GM21737 (cell line): ENCODE measurements around the gene ZNF540.
"Not testable (repeated sequence)": the region's sequence is repeated elsewhere in the genome, so short reads cannot be mapped to it uniquely, and the experiment has no call there.

ENCODE experiments used
- ATAC-seq: cut with Tn5 transposase; IDR thresholded peaks from one replicate; pipeline ENCODE4 v1.9.1; 2021; ENCODE audit warnings: mild to moderate bottlenecking, moderate library complexity; ENCODE audit not compliant: unreplicated experiment

The ZNF540 gene

GRCh38 chr19:37594304-37594981 is at the start of gene ZNF540, which contains the start of gene ZNF571:
Gene ZNF540, plus strand, starts transcription at chr19:37594876. Its CDS starts 3,572 bp downstream, at chr19:37598448.
Gene ZNF571, minus strand, starts transcription at chr19:37594792. Its CDS starts 8,116 bp downstream, at chr19:37586676.
- ATAC-seq: peak; percentile 94

DNA sequence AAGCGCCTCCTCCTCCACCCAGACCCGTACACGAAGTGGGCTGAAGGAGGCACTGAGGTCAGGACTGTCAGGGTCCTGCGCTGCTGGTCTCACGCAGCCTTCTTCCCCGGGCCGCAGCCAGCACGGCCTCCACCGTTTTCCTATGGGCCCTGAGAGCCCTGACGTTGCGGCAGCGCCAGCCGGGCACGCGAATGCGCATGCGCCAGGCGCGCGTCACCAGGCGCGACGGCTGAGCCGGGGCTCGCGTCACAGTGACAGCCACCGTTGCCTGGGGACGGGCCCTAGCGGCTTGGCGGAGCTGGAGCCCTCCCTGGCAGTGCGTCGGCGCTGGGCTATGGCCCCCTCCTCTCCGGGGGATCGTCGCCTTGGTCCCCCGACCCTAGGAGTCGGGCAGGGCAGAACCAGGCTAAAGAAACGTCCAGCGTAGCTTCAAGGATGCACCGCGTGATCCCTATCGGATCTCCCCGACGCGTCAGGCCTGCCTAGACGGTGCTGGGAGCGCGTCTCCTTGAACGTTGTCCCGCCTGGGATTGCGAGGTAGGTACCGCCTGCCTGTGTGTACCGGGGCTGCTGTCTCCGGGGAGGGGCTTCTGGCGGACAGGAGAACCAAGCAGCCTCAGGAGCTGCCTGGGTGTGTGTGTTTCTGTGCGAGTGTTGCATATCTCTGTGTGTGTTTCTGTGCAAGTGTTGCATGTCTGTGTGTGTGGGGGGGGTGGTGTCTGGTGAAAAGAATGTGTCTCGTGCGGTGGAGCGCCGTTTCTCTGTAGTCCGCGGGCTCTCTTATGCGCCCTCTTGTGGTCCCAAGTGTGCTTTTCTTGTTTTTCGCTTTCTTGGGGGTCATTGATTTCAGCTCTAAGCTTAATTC is 43.3 kb upstream of the ZNF540 start:
- ATAC-seq: no peak

GRCh38 chr19:37563518-37563917 is 31.2 kb upstream of the ZNF540 start:
- ATAC-seq: no peak

DNA sequence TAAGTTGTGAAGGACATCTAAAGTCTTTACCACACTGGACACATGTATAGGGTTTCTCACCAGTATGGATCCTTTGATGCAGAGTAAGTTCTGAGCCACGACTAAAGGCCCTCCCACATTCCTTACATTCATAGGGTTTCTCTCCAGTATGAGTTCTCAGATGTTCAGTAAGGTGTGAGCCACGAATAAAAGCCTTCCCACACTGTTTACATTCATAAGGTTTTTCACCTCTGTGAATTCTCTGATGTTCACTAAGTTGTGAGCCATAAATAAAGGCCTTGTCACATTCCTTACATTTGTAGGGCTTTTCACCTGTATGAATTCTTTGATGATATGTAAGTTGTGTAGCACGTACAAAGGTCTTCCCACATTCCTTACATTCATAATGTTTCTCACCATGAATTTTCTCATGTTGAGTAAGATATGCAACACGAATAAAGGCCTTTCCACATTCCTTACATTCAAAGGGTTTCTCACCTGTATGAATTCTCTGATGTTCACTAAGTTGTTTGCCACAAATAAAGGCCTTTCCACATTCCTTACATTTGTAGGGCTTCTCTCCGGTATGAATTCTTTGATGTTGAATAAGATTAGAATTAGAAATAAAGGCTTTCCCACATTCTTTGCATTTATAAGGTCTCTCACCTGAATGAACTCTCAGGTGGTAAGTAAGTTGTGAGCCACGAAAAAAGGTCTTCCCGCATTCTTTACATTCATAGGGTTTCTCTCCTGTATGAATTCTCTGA is 29.9 kb upstream of the ZNF540 start:
- ATAC-seq: no peak

DNA sequence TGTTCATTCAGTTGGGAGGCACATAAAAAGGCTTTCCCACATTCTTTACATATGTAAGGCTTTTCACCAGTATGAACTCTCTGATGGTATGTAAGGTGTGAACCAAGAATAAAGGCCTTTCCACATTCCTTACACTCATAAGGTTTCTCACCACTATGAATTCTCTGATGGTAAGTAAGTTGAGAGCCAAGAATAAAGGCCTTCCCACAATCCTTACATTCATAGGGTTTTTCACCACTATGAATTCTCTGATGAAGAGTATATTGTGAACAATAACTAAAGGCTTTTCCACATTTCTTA is 29.4 kb upstream of the ZNF540 start:
- ATAC-seq: no peak

DNA sequence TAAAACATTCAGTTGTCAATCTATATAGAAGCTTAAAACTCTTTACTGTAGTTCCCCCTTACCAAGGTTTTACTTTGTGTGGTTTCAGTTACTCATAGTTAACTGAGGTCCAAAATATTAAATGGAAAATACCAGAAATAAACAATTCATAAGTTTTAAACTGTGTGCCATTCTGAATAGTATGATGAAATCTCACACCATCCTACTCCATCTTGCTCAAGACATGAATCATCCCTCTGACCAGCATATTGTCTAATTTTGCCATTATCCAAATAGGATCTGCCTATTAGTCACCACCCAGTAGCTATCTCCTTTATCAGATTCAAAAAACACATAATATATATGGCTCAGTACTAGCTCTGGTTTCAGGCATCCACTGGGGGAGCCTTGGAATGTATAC is 22.5 kb upstream of the ZNF540 start:
- no peak for ATAC-seq

DNA sequence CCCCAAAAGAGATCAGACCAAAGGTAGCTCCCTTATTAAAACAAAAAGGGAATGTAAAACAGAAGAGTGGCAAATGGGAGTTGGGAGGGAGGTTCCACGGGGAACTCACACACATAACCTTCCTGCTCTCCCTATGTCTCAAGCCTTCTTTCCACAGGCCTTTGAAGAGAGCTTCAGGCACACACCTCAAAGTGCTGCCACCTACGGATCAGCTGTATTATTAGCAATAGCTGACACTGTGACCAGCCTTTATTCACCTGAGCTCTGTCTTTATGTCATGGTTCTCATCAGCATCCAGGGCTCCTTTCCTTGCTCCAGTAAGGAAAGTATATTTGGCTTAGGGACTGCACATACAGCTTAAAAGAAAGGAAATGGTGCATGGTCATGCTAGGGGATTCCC is 11.3 kb upstream of the ZNF540 start:
- ATAC-seq: no peak

DNA sequence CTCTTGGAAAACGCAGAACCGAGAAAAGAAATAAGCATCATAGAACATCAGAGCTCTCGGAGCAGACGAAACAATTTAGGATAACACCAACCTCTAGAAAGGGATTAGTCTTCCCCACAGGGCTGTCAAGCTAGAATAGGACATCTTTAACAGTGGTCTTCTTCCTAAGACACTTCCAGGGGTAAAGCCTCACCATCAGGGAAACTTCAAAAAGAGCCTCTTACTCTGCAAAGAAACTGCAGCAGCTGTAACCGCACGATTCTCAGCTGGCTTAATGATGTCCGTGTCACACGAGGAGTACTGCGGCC is 726 bp upstream of the ZNF540 start:
- ATAC-seq: peak; percentile 39

DNA sequence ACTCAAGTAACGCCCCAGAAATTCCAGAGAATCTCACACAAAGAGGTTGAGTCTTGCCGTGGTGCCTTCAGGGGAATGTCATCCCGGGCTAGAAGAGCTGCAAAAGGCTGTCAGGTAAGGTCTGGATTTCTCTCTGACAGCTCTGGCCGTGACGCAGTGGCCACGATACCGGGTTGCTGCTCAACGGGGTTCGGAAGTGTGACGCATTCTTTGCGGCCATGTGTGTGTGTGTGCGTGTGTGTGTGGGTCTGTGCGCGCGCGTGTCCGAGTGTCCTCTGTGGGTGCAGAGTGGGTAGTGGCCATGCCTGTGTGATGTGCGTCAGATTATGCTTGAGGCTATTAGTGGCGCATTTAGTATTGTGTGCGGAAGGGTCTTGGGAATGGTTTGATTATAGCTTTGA is 306 bp downstream of the ZNF540 start:
- peak; percentile 27 for ATAC-seq

GRCh38 chr19:37635076-37636056 is 40.7 kb downstream of the ZNF540 start:
- no peak for ATAC-seq

DNA sequence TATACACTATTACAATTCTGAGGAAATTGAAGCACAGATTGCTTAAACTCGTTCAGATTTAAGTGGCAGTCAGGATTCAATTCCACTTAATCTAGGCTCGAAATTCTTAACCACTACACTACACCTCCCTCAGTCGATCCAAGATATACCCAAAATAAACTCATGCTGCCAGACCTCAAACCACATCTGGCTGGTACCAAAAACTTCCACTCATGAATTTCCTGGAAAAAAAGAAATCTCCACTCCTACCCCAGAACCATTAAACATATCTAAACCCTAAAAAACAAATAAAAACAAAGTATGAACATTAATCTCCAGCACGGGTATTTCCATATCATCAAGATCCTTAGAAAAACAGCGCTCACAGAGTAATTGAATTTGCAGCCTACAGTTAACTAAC is 59.4 kb downstream of the ZNF540 start:
- ATAC-seq: no peak

DNA sequence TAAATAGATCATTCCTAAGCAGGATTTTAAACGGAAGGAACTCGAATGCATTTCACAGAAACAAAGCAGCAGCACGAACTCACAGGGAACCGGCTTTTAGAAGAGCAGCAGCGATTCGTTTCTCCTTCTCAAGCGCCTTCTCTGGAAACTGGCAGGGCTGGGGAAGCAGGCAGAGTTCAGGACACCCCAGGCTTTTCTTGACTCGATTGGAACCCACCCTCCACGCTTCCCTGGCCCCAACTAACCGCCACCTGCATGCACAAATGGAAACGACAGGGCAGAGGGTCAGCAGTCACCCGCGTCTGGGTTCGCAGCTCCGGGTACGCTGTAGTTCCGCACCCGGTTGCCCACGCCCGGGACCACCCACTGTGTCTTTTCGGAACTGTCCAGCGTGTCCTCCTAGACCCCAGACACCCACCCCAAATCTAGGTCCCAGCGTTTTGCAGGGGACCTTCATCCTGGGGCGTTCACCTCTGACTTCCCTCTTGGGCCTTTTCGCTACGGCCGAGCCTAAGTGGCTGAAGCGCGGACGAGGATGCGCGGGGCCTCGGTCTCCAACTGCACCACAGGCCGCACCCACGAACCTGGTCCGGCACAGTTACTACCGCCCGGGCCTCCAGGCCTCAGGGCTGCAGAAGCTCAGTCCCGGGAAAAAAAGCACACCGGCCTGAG is 60.1 kb downstream of the ZNF540 start:
- peak; percentile 58 for ATAC-seq

- ATAC-seq: peak; percentile 56
Measured at GRCh38 chr19:37655301-37655688, 60.6 kb downstream of the ZNF540 start, which contains the start of gene ZFP30. Gene ZFP30, minus strand, starts transcription at chr19:37655465. Its CDS starts 7,643 bp downstream, at chr19:37647822.

GRCh38 chr19:37655689-37656371 is 61.2 kb downstream of the ZNF540 start:
- peak; percentile 53 for ATAC-seq

DNA sequence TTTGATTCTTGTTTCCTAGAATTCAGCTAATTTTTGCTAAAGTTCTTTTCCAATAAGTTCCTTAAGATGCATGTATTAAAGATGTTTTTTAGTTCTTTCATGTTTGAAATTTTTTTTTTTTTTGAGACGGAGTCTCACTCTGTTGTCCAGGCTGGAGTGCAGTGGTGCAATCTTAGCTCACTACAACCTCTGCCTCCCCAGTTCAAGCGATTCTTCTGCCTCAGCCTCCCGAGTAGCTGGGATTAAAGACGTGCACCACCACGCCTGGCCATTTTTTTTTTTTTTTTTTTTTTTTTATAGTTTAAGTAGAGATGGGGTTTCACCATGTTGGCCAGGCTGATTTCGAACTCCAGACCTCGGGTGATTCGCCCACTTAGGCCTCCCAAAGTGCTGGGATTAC is 62.5 kb downstream of the ZNF540 start:
- not testable (repeated sequence) for ATAC-seq
